Activated T-cell treated with anti-CD3 and anti-CD28 coated beads for 48 hours (primary cell): Measurements from ENCODE around the gene SRPK3.
"Not testable (repeated sequence)": the region's sequence is repeated elsewhere in the genome, so short reads cannot be mapped to it uniquely, and the experiment has no call there.

Experiments used
- DNase-seq: peaks from one replicate; pipeline ENCODE4 v3.0.0-alpha.2; 2020; ENCODE audit warnings: low read depth

The SRPK3 gene

GRCh38 chrX:153780678-153781427 is at the start of gene SRPK3:
Gene SRPK3 (plus strand): TSS chrX:153781041. CDS start chrX:153781087, 46 bp downstream.
- no peak for DNase-seq

DNA sequence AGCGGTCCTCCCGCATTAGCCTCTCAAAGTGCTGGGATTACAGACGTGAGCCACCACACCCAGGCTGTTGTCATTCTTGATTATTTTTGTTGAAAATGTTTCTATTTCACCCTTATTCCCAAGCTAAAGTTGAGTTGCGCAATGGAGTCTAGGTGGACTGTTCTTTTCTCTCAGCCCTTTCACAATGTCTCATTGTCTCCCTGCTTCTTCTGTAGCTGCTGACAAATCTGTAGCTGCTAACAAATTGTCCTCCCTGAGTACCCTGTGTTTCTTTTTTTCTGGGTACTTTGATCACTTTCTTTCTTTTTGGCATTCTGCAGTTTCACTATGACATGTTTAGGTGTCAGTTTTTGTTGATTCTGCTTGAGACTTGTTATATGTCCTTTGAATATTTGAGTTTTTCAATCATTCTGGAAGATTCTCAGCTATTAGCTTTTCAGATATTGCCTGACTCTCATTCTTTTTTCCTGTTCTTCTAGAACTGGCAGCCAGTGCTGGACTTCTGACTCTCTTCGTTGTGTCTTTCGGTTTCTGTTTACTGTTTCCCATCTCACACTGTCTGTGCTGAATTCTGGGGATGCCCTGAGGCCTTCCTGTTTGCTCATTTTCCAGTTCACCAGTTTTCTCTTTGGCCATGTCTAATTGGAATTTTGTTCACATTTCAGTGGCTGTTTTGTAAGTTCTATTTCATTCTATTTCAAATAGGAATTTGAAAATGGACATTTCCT is 49.6 kb upstream of the SRPK3 start:
- no peak for DNase-seq

DNA sequence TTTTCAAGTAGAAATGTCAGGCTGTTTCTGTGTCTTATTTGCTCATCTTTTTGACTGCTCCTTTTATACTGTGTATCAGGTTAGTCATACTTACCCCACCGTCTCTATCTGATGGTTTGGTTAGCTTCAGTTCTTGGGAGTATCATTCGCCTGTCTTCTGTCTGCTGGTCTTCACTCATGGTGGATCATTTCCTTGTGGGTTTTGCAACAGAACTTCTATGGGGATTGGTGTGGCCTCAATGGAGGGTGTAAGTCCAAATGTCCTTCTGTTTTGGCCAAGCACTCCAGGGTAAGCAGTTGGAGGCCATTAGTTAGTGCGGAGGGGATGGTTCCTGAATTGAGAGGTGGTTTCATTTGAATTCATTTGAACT is 49.0 kb upstream of the SRPK3 start:
- no peak for DNase-seq

- no peak for DNase-seq
Measured at GRCh38 chrX:153732401-153732800, 48.4 kb upstream of the SRPK3 start.

DNA sequence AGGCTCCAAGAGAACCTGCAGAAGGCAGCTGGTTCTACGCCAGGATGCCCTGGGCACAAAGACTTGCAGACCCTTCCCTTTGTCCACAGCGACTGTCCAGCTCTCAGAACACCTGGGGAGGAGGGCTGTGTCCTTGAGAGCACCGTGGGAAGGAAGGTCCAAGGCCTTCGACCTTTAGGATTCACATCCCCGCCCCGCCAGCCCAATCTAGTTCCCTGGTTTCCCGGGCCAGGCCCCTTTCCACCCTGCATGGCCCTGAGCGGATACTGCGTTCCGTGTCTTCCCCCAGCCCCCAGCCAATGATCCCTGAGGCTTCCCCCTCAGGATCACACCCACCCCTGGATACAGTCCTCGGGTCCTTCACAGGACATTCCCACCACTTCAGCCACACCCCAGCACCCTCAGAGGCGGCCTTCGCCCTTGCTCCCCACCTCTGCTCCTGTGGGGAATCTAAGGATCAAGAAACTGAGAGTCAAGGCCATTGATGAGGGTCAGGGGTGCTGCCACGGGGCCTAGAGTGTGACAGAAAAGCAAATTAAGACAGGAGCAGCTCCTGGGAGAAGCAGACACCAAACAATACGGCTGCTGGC is 47.1 kb upstream of the SRPK3 start:
- DNase-seq = no peak

- no peak for DNase-seq
Measured at GRCh38 chrX:153734871-153735270, 46.0 kb upstream of the SRPK3 start.

DNA sequence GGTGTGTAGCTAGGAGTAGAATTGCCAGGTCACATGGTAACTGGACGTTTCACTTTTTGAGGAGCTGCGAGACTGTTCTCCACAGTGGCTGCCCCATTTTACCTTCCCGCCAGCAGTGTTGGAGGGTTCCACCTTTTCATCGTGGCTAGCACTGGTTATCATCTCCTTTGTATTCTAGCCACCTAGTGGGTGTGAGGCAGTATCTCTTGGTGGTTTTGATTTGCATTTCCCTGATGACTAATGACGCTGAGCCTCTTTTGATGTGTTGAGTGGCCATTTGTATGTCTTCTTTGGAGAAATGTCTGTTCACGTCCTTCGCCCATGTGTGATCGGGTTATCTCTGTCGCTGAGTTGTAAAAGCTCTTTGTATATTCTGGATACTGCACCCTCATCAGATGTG is 45.6 kb upstream of the SRPK3 start:
- DNase-seq = no peak

GRCh38 chrX:153736071-153736820 is 44.6 kb upstream of the SRPK3 start:
- DNase-seq = no peak

GRCh38 chrX:153736871-153737441 is 43.9 kb upstream of the SRPK3 start:
- no peak for DNase-seq

- no peak for DNase-seq
Measured at GRCh38 chrX:153738056-153738605, 42.7 kb upstream of the SRPK3 start.

DNA sequence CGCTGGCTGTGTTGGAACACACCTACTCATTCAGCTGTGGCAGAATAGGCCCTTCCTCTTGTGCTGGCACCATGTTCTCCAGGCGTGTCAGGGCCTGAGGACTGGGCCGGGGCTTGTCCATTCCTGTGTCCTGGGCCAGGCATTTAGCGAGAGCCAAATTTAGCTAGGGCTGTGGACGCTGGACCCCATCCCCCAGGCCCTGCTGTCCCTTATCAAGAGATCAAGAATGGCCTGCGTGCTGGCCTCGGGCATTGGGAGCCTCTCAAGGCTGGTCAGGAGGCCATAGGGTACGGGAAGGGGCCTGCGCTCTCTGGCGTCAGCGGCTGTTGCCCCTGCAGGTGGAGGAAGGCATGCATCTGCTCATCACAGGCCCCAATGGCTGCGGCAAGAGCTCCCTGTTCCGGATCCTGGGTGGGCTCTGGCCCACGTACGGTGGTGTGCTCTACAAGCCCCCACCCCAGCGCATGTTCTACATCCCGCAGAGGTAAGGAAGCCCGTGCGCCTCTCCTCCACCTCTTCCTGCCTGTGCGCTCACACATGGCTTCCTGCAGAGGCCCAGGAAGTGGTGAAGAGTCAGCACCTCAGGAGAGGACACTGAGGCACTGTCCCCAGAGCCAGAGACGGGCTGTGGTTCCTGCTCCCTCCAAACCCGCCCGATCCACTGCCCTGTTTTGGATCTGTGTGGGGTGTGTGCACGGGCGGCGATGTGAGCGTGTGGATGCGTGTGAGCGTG is 40.9 kb upstream of the SRPK3 start:
- no peak for DNase-seq

DNA sequence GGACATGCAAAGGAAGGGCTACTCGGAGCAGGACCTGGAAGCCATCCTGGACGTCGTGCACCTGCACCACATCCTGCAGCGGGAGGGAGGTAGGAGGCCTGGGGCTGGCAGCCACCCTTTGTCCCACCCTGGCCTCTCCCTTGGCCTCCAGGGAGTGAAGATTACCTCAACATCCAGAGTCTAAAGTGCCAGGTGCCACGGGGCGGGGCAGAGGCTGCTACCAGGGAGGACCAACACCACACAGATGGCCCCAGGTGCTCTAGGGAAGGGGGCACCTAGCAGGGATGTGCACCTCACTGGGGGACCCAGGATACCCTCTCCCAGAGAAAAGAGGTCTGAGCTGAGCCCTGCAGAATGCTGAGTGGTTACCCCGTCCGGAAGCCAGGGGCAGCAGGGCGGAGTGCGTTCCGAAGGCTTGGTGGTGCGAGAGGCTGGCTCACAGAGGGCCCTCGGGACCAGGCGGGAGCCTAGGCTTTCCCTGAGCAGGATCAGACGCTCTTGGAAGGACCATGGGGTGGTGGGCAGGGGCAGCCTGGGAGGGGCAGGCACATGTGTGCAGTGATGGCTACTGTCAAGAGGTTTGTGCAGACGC is 40.1 kb upstream of the SRPK3 start:
- no peak for DNase-seq

- DNase-seq = no peak
Measured at GRCh38 chrX:153741446-153741845, 39.4 kb upstream of the SRPK3 start.

DNA sequence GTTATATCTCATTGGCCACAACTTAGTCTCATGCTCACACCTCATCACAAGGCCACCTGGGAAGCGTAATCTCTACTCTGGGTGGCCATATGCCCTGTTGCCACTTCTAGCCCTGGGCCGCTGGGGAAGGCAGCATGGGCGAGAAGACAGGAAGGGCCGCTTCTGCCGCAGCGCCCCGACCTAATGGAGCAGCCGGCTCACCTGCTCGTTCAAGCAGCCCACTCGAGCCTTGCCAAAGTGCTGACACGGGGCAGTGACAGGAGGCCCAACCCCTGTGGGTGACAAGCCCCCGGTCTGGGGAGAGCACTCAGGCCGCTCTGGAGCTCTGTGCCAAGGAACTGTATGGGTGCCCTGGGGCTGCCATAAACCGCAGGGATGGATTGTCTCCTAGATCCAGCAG is 38.7 kb upstream of the SRPK3 start:
- not testable (repeated sequence) for DNase-seq

DNA sequence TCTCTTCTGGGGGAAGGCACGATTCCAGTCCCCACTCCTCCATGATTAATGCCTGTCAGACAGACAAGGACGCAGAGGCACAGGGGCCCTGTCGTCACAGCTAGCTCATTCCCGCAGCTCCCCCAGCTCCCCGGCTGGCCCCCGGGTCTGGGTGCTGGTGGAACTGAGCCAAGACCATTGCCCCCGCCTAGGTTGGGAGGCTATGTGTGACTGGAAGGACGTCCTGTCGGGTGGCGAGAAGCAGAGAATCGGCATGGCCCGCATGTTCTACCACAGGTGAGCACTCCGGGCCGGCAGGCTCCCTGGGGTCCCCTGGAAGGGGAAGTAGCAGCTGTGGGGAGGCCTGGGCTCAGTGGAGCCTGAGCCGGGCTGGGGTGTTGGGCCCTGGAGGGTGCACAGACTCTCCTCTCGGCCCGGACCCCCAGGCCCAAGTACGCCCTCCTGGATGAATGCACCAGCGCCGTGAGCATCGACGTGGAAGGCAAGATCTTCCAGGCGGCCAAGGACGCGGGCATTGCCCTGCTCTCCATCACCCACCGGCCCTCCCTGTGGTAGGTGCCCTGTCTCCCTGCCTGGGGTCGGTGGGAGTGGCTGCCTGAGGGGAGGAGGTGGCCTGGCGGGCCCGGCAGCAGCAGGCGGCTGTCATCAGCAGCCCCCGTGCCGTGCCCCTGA is 37.9 kb upstream of the SRPK3 start:
- DNase-seq = not testable (repeated sequence)

DNA sequence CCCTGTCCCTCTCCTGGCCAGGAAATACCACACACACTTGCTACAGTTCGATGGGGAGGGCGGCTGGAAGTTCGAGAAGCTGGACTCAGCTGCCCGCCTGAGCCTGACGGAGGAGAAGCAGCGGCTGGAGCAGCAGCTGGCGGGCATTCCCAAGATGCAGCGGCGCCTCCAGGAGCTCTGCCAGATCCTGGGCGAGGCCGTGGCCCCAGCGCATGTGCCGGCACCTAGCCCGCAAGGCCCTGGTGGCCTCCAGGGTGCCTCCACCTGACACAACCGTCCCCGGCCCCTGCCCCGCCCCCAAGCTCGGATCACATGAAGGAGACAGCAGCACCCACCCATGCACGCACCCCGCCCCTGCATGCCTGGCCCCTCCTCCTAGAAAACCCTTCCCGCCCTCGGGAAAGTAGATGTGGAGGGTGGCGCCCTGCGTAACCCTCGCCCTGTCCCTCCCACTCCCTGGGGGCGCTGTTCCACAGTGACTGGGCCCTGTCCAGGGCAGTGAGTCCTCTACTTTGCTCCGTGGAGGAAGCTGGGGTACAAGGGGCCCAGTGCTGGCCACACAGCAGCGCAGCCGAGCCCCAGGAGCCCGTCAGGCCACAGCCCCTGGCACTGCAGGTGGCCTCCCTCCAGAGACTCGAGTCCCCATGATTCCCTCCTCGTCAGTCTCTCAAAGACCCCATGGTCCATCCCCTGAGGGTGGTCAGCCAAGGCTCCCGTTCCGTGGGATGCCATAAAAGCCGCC is 37.2 kb upstream of the SRPK3 start:
- not testable (repeated sequence) for DNase-seq

GRCh38 chrX:153744210-153745066 is 36.4 kb upstream of the SRPK3 start:
- DNase-seq = no peak

GRCh38 chrX:153745067-153745433 is 35.8 kb upstream of the SRPK3 start:
- not testable (repeated sequence) for DNase-seq

GRCh38 chrX:153746359-153746758 is 34.5 kb upstream of the SRPK3 start:
- DNase-seq = no peak
